ENCODE measurements around the gene P3H2. TPM values are rescaled to one million over a fixed set of nuclear protein-coding genes. Genes with fewer than 3 reads are reported as not detected.

Gene P3H2
- total and polyA plus RNA-seq, 2 donors (not counting 1 experiment from before 2014, with no cell fraction given): not detected

- peaks cover 0 to 3% (median 0%) of the 10 kb centered on the region in 4 experiments for H3K27me3 ChIP-seq (replicated peaks in 1 of 4; ENCODE audit: control extremely low read depth in 1 of 4, control insufficient read depth in 3 of 4, insufficient read depth in 4 of 4, low read length in 3 of 4)
- H3K79me2 ChIP-seq (ENCODE audit: control insufficient read depth, insufficient read depth, low read length): no peaks in the 10 kb centered on the region
- no peaks in the 10 kb centered on the region for H4K20me1 ChIP-seq (ENCODE audit: control insufficient read depth, insufficient read depth, low read length, poor library complexity, severe bottlenecking)
- ChIA-PET CTCF (interaction anchor here (1.3 to 1.9 kb wide), 2 partner anchors 14 to 21 kb away, joined by 3 to 4 read pairs; no protein-coding TSS in a partner anchor), POLR2A (no interaction called here)
- Mint-ChIP-seq H3K4me1 (no peaks in the 10 kb centered on the region), H3K9me3 (ENCODE audit: insufficient read depth) (no peaks in the 10 kb centered on the region), H3K27ac (no peak overlapping the region), H3K4me3 (no peak overlapping the region), H3K27me3 (peaks cover 17% of the 10 kb centered on the region)
- H3K4me3 ChIP-seq (ENCODE audit: control extremely low read depth in 1 of 5, extremely low read depth in 1 of 5, insufficient read depth in 1 of 5, low read depth in 2 of 5, low read length in 4 of 5): no peak overlapping the region
- no peak overlapping the region for H3K4me2 ChIP-seq (replicated peaks; ENCODE audit: low read depth, low read length, poor library complexity, severe bottlenecking)
- no peaks in the 10 kb centered on the region for H3K4me1 ChIP-seq (ENCODE audit: control insufficient read depth in 2 of 2, insufficient read depth in 2 of 2, low read length in 2 of 2)
- H3K36me3 ChIP-seq (replicated peaks in 1 of 2; ENCODE audit: control extremely low read depth in 1 of 2, control insufficient read depth in 1 of 2, extremely low read depth in 1 of 2, insufficient read depth in 2 of 2, low read length in 1 of 2): no peaks in the 10 kb centered on the region
- H3K9me3 ChIP-seq (ENCODE audit: control extremely low read depth in 1 of 3, control insufficient read depth in 2 of 3, insufficient read depth in 1 of 3, low read length in 2 of 3): no peaks in the 10 kb centered on the region
- H3K27ac ChIP-seq (ENCODE audit: low read length in 2 of 2): no peak overlapping the region
- ATAC-seq (ENCODE audit: low read depth): no peak
- intact Hi-C loops (cut with micrococcal nuclease): no loop called here
- TF ChIP-seq CTCF (IDR thresholded peaks at IDR 0.05) (no peak), EZH2 (IDR thresholded peaks at IDR 0.05; ENCODE audit: borderline replicate concordance, insufficient read depth, low read depth, low read length, poor library complexity, severe bottlenecking) (no peak)
- no peak overlapping the region for H3K9ac ChIP-seq (ENCODE audit: low read length)
- no peak overlapping the region for H2AFZ ChIP-seq (ENCODE audit: insufficient read depth, low read depth, low read length, poor library complexity, severe bottlenecking)
- no peak for DNase-seq
Observed at GRCh38 chr3:189981668-189982067, 139.0 kb downstream of the P3H2 start.

GRCh38 chr3:189978753-189979152 lies 141.9 kb downstream of the P3H2 start:
- no peak overlapping the region for H3K4me2 ChIP-seq (replicated peaks; ENCODE audit: low read depth, low read length, poor library complexity, severe bottlenecking)
- no peak overlapping the region for H2AFZ ChIP-seq (ENCODE audit: insufficient read depth, low read depth, low read length, poor library complexity, severe bottlenecking)
- ChIA-PET POLR2A (no interaction called here), CTCF (interaction anchor here (0.9 to 1.8 kb wide), 2 partner anchors 11 to 18 kb away, joined by 6 read pairs; no protein-coding TSS in a partner anchor)
- Mint-ChIP-seq H3K27me3 (peaks cover 33% of the 10 kb centered on the region), H3K4me3 (no peak overlapping the region), H3K9me3 (ENCODE audit: insufficient read depth) (no peaks in the 10 kb centered on the region), H3K27ac (no peak overlapping the region), H3K4me1 (no peaks in the 10 kb centered on the region)
- no peak for ATAC-seq (ENCODE audit: low read depth)
- H3K79me2 ChIP-seq (ENCODE audit: control insufficient read depth, insufficient read depth, low read length): no peaks in the 10 kb centered on the region
- H3K27ac ChIP-seq (ENCODE audit: low read length in 2 of 2): no peak overlapping the region
- TF ChIP-seq CTCF (IDR thresholded peaks at IDR 0.05) (no peak), EZH2 (IDR thresholded peaks at IDR 0.05; ENCODE audit: borderline replicate concordance, insufficient read depth, low read depth, low read length, poor library complexity, severe bottlenecking) (no peak)
- H3K4me1 ChIP-seq (ENCODE audit: control insufficient read depth in 2 of 2, insufficient read depth in 2 of 2, low read length in 2 of 2): no peaks in the 10 kb centered on the region
- intact Hi-C loops (cut with micrococcal nuclease): no loop called here
- DNase-seq: no peak
- no peaks in the 10 kb centered on the region for H3K36me3 ChIP-seq (replicated peaks in 1 of 2; ENCODE audit: control extremely low read depth in 1 of 2, control insufficient read depth in 1 of 2, extremely low read depth in 1 of 2, insufficient read depth in 2 of 2, low read length in 1 of 2)
- H4K20me1 ChIP-seq (ENCODE audit: control insufficient read depth, insufficient read depth, low read length, poor library complexity, severe bottlenecking): no peaks in the 10 kb centered on the region
- WGBS (ENCODE audit: insufficient coverage): 100% methylated on average over 1 of the region's 3 CpGs
- H3K9me3 ChIP-seq (ENCODE audit: control extremely low read depth in 1 of 3, control insufficient read depth in 2 of 3, insufficient read depth in 1 of 3, low read length in 2 of 3): no peaks in the 10 kb centered on the region
- no peak overlapping the region for H3K9ac ChIP-seq (ENCODE audit: low read length)
- peaks cover 0 to 3% (median 0%) of the 10 kb centered on the region in 4 experiments for H3K27me3 ChIP-seq (replicated peaks in 1 of 4; ENCODE audit: control extremely low read depth in 1 of 4, control insufficient read depth in 3 of 4, insufficient read depth in 4 of 4, low read length in 3 of 4)
- no peak overlapping the region for H3K4me3 ChIP-seq (ENCODE audit: control extremely low read depth in 1 of 5, extremely low read depth in 1 of 5, insufficient read depth in 1 of 5, low read depth in 2 of 5, low read length in 4 of 5)

All from B cell (primary cell).